Spleen (tissue), 7 donors: ENCODE results near the gene BPI.

Experiments used
- POLR2A ChIP-seq, 3 donors: fragments of 450-650 bp; IDR thresholded peaks; one replicate each; pipeline ENCODE4 v1.5.1; 2017; ENCODE audit warnings: antibody characterized with exemption in 3 of 3, mild to moderate bottlenecking in 1 of 3
- POLR2AphosphoS5 ChIP-seq, 3 donors: sonication (generic); formaldehyde crosslinking; IDR thresholded peaks; one replicate each; pipeline ENCODE4 v1.5.1; 2017; ENCODE audit warnings: antibody characterized with exemption in 3 of 3
- TF ChIP-seq, protein P1 (sequence below), 11 experiments: fragments of 200-600 bp in 7 of 11; fragments of 450-650 bp in 4 of 11; sonication (generic) in 4 of 11; IDR thresholded peaks in 8 of 11; conservative IDR thresholded peaks in 3 of 11; 1 replicate in 7 of 11; 2 replicates in 4 of 11; pipeline versions ENCODE4 v1.4.0 to v1.8.0; 2016 to 2021; ENCODE audit warnings: antibody characterized with exemption in 11 of 11, inconsistent platforms in 4 of 11, mild to moderate bottlenecking in 1 of 11
- donor health status: DM: no; HTN: no; CAD: no; lungs with moderate emphysema.
- donor health status: DM: no; HTN: no; CAD: no.
- donor health status: DM: no; HTN: no; CAD: no.

DNA sequence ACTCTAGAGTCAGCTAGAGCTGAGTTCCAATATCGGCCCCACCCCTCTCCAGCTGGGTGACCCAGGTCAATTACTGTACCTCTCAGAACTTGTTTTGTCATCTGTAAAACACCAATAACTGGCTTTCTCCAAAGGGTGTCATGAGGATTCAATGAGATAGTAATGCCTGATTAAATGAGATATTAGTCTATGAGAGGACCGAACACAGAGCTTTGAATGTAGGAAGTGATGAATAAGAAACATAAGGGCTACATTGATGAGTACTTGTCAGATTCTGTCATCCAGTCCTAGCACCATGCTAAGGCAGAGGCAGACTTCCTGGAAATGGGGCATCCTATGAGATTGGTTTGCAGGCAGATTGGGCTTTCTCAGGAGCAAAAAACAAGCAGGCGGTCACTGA, 20.2 kb downstream of the BPI start:
- TF ChIP-seq, protein P1, sequence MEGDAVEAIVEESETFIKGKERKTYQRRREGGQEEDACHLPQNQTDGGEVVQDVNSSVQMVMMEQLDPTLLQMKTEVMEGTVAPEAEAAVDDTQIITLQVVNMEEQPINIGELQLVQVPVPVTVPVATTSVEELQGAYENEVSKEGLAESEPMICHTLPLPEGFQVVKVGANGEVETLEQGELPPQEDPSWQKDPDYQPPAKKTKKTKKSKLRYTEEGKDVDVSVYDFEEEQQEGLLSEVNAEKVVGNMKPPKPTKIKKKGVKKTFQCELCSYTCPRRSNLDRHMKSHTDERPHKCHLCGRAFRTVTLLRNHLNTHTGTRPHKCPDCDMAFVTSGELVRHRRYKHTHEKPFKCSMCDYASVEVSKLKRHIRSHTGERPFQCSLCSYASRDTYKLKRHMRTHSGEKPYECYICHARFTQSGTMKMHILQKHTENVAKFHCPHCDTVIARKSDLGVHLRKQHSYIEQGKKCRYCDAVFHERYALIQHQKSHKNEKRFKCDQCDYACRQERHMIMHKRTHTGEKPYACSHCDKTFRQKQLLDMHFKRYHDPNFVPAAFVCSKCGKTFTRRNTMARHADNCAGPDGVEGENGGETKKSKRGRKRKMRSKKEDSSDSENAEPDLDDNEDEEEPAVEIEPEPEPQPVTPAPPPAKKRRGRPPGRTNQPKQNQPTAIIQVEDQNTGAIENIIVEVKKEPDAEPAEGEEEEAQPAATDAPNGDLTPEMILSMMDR (IDR thresholded peaks at IDR 0.05 in 8 of 11, conservative IDR thresholded peaks at IDR 0.05 in 3 of 11) = no peak
- TF ChIP-seq POLR2A (IDR thresholded peaks at IDR 0.05) (no peak), POLR2AphosphoS5 (IDR thresholded peaks at IDR 0.05) (no peak)
